Activated CD8-positive, alpha-beta T cell treated with anti-CD3 and anti-CD28 coated beads, Interleukin-2, amount 10 ng/mL, durations not matched to agents 7 days and 5 days (primary cell): ENCODE results near the gene SIRT5. TPM values are rescaled to one million over a fixed set of nuclear protein-coding genes. Genes with fewer than 3 reads are reported as not detected.

Experiments
- ATAC-seq: fragments of 150-1000 bp; cut with Tn5 transposase; one replicate; pipeline ENCODE4 v1.10.0; 2021; ENCODE audit warnings: moderate library complexity
- CTCF ChIA-PET: fragments of 350-600 bp; sonication (Branson Sonifier 250); formaldehyde crosslinking; loops from one replicate; lab custom pipeline; 2021; ENCODE audit warnings: antibody characterized with exemption; lab: Charles Lee
- POLR2A ChIA-PET: fragments of 350-600 bp; sonication (Branson Sonifier 250); formaldehyde crosslinking; loops from one replicate; lab custom pipeline; 2021; ENCODE audit warnings: antibody characterized with exemption; lab: Charles Lee
- DNase-seq: peaks from one replicate; pipeline ENCODE4 v3.0.0-alpha.2; 2020
- H3K27ac Mint-ChIP-seq: one replicate; pipeline ENCODE4 v1.8.0; 2021; ENCODE audit warnings: mild to moderate bottlenecking, mixed read lengths
- H3K27me3 Mint-ChIP-seq: one replicate; pipeline ENCODE4 v1.8.0; 2021; ENCODE audit warnings: low read depth, mixed read lengths
- H3K36me3 Mint-ChIP-seq: one replicate; pipeline ENCODE4 v1.8.0; 2021; ENCODE audit warnings: low read depth, mixed read lengths
- H3K4me1 Mint-ChIP-seq: one replicate; pipeline ENCODE4 v1.8.0; 2021; ENCODE audit warnings: low read depth, mixed read lengths
- H3K4me3 Mint-ChIP-seq: one replicate; pipeline ENCODE4 v1.8.0; 2021; ENCODE audit warnings: mild to moderate bottlenecking, mixed read lengths
- H3K9me3 Mint-ChIP-seq: one replicate; pipeline ENCODE4 v1.8.0; 2022; ENCODE audit warnings: mixed read lengths; ENCODE audit not compliant: insufficient read depth
- total RNA-seq, 2 experiments: library from RNA; stranded (reverse); gene quantifications; one replicate each; pipeline ENCODE4 v1.2.3, GENCODE V29; 2021

SIRT5 gene
- total RNA-seq, 2 experiments from 2014 or later = 9.2 to 12.1 TPM

DNA sequence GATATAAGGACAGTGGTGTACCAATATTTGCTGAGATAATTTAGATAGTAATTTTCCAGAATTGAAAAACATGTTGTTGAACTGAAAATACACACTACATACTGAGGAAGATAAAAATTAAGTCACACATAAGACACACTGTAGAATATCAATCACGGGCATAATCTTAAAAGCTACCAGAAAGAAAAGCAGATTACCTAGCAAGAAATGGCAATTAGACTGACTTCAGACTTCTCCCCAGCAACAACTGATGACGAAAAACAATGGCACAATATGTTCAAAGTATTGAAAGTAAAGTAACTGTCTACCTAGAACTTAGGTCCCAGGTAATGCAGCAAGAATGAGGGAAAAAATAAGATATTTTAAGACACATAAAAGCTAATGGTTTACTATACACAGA is 87.2 kb downstream of the SIRT5 start:
- DNase-seq = no peak
- Mint-ChIP-seq H3K4me1 (peaks cover 47% of the 10 kb centered on the region), H3K9me3 (no peaks in the 10 kb centered on the region), H3K36me3 (peaks cover 7% of the 10 kb centered on the region), H3K27me3 (no peaks in the 10 kb centered on the region), H3K4me3 (no peak overlapping the region), H3K27ac (no peak overlapping the region)
- ATAC-seq = no peak
- POLR2A ChIA-PET = no interaction called here
- CTCF ChIA-PET = interaction anchor here (0.8 kb wide), 1 partner anchor 102 kb away, joined by 3 read pairs; no protein-coding TSS in a partner anchor

DNA sequence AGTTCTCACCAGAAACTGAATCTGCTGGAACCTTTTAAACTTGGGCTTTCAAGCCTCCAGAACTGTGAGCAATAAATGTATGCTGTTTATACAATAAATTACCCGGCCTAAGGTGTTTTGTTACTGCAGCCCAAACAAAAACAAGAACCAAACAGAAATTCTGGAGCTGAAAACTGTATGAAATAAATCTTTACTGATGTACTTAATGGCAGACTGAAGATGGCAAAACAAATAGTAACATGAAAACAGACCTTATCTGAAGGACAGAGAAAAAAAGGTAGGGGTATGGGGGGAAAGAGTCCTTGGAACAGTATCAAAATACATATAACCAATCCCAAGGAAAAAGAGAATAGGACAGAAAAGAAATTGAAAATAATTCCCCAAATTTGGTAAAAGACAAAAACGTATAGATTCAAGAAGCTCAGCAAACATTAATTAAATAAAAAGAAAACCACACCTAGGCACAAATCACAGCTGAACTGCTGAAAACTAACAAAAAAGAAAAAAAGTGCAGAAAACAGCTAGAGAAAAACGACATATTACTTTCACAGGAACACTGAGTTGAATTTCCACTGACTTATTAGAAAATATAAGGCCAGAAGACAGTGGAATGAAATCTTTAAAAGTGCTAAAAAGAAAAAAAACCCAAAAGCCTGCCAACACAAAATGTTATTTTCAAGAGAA is 88.4 kb downstream of the SIRT5 start:
- POLR2A ChIA-PET = no interaction called here
- DNase-seq (no peak), ATAC-seq (no peak)
- peaks cover 8% of the 10 kb centered on the region for H3K36me3 Mint-ChIP-seq
- CTCF ChIA-PET = interaction anchor here (1.5 to 1.9 kb wide), 2 partner anchors 12 to 32 kb away, joined by 4 read pairs; no protein-coding TSS in a partner anchor
- no peaks in the 10 kb centered on the region for H3K27me3 Mint-ChIP-seq
- no peak overlapping the region for H3K4me3 Mint-ChIP-seq
- H3K9me3 Mint-ChIP-seq = no peaks in the 10 kb centered on the region
- H3K27ac Mint-ChIP-seq = no peak overlapping the region
- H3K4me1 Mint-ChIP-seq = peaks cover 56% of the 10 kb centered on the region

DNA sequence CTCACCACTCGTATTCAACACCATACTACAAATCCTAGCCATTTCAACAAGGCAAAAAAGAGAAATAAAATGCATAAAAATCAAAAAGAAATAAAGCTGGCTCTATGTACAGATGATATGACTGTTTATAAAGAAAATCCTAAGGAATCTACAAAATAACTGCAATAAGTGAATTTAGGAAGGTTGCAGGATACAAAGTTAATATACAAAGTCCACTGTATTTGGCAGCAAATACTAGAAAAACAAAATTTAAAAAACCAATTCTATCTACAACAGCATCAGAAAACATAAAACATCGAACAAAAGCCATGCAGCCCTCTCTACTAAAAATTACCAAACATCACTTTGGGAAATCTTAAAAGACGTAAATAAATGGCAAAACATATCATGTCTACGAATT is 89.6 kb downstream of the SIRT5 start:
- ChIA-PET POLR2A (no interaction called here), CTCF (interaction anchor here (0.9 to 1.9 kb wide), 3 partner anchors 11 to 39 kb away, joined by 3 to 4 read pairs (median 4); no protein-coding TSS in a partner anchor)
- H3K27me3 Mint-ChIP-seq = no peaks in the 10 kb centered on the region
- H3K9me3 Mint-ChIP-seq = peaks cover 6% of the 10 kb centered on the region
- H3K36me3 Mint-ChIP-seq = peaks cover 17% of the 10 kb centered on the region
- DNase-seq (no peak), ATAC-seq (no peak)
- no peak overlapping the region for H3K27ac Mint-ChIP-seq
- peaks cover 67% of the 10 kb centered on the region for H3K4me1 Mint-ChIP-seq
- no peak overlapping the region for H3K4me3 Mint-ChIP-seq

Other genes starting within 250 kb of the SIRT5 start
- gene TBC1D7, start 246.1 kb upstream of the SIRT5 start, total RNA-seq = 10 to 100 TPM; 25.2 to 30.3 TPM
- gene GFOD1, start 87.0 kb upstream of the SIRT5 start, total RNA-seq = 1 to 10 TPM; 8.0 to 8.7 TPM
- gene NOL7, start 40.7 kb downstream of the SIRT5 start, total RNA-seq = 10 to 100 TPM; 67.3 to 71.6 TPM
- 10 to 100 TPM; 50.0 to 53.4 TPM for gene RANBP9, start 137.2 kb downstream of the SIRT5 start, total RNA-seq
- 10 to 100 TPM; 29.7 to 30.3 TPM for gene MCUR1, start 240.0 kb downstream of the SIRT5 start, total RNA-seq